ENCODE results near the gene SPOCK2. TPM values are rescaled to one million over a fixed set of nuclear protein-coding genes. Genes with fewer than 3 reads are reported as not detected.

Gene SPOCK2
- total and polyA plus RNA-seq, 2 donors (not counting 1 experiment from before 2014, with no cell fraction given), result 39.1 to 139 TPM

GRCh38 chr10:72080042-72080975 lies 8.0 kb downstream of the SPOCK2 start:
- POLR2A ChIA-PET, result interaction anchor here (1.0 kb wide), 1 partner anchor 8 kb away, joined by 4 read pairs; the partner anchor contains the start of gene SPOCK2
- no peak overlapping the region for H2AFZ ChIP-seq (ENCODE audit: insufficient read depth, low read depth, low read length, poor library complexity, severe bottlenecking)
- H3K27ac Mint-ChIP-seq, result peak overlapping the region; percentile 90
- peak overlapping the region; percentile 30 to 69 for H3K27ac ChIP-seq (ENCODE audit: low read length in 2 of 2)
- intact Hi-C loops (cut with micrococcal nuclease), result no loop called here
- peaks cover 0 to 23% of the 10 kb centered on the region in 2 experiments for H3K36me3 ChIP-seq (replicated peaks in 1 of 2; ENCODE audit: control extremely low read depth in 1 of 2, control insufficient read depth in 1 of 2, extremely low read depth in 1 of 2, insufficient read depth in 2 of 2, low read length in 1 of 2)
- H3K4me3 ChIP-seq (ENCODE audit: control extremely low read depth in 1 of 5, extremely low read depth in 1 of 5, insufficient read depth in 1 of 5, low read depth in 2 of 5, low read length in 4 of 5), result peak overlapping the region in 2 of 5 experiments; percentile 14 to 15
- H3K4me3 Mint-ChIP-seq, result peak overlapping the region; percentile 83
- no peaks in the 10 kb centered on the region for H3K27me3 Mint-ChIP-seq
- peaks cover 79% of the 10 kb centered on the region for H3K4me1 Mint-ChIP-seq
- H3K9me3 ChIP-seq (ENCODE audit: control extremely low read depth in 1 of 3, control insufficient read depth in 2 of 3, insufficient read depth in 1 of 3, low read length in 2 of 3), result no peaks in the 10 kb centered on the region
- H3K9me3 Mint-ChIP-seq (ENCODE audit: insufficient read depth), result no peaks in the 10 kb centered on the region
- H3K4me1 ChIP-seq (ENCODE audit: control insufficient read depth in 2 of 2, insufficient read depth in 2 of 2, low read length in 2 of 2), result peaks cover 35 to 64% of the 10 kb centered on the region in 2 donors
- CTCF ChIA-PET, result interaction anchor here (1.0 to 2.2 kb wide), 4 partner anchors 31 to 257 kb away, joined by 3 to 11 read pairs (median 6); no protein-coding TSS in a partner anchor
- H3K9ac ChIP-seq (ENCODE audit: low read length), result no peak overlapping the region
- ATAC-seq (ENCODE audit: low read depth), result no peak
- DNase-seq, result no peak
- H4K20me1 ChIP-seq (ENCODE audit: control insufficient read depth, insufficient read depth, low read length, poor library complexity, severe bottlenecking), result peaks cover 18% of the 10 kb centered on the region
- 90% methylated on average over 12 of the region's 14 CpGs for WGBS (ENCODE audit: insufficient coverage)
- no peaks in the 10 kb centered on the region for H3K27me3 ChIP-seq (replicated peaks in 1 of 4; ENCODE audit: control extremely low read depth in 1 of 4, control insufficient read depth in 3 of 4, insufficient read depth in 4 of 4, low read length in 3 of 4)
- H3K4me2 ChIP-seq (replicated peaks; ENCODE audit: low read depth, low read length, poor library complexity, severe bottlenecking), result peak overlapping the region; percentile 62
- H3K79me2 ChIP-seq (ENCODE audit: control insufficient read depth, insufficient read depth, low read length), result peaks cover 61% of the 10 kb centered on the region
- TF ChIP-seq EZH2 (IDR thresholded peaks at IDR 0.05; ENCODE audit: borderline replicate concordance, insufficient read depth, low read depth, low read length, poor library complexity, severe bottlenecking) (no peak), CTCF (IDR thresholded peaks at IDR 0.05) (no peak)

Measured in B cell (primary cell).